GM13977 (cell line): ENCODE data around the gene ERICH6B.

Experiments used
- DNase-seq: peaks from one replicate; pipeline ENCODE4 v3.0.0; 2012; ENCODE audit warnings: low spot score
- CTCF ChIP-seq: IDR thresholded peaks from 2 replicates; pipeline ENCODE4 v1.5.1; 2012; ENCODE audit warnings: mild to moderate bottlenecking, control low read depth; ENCODE audit not compliant: insufficient read depth; ENCODE audit errors: extremely low read depth, missing control alignments
- in situ Hi-C: fragments of 300-500 bp; cut with MboI; formaldehyde crosslinking; loops from one replicate; pipeline ENCODE4 v1.12.0; 2022; ENCODE audit warnings: low sequenced_read_pairs, low pct_unique_long_range_greater_than_20kb, mixed read lengths, inconsistent platforms; ENCODE audit not compliant: unreplicated experiment

ERICH6B gene

GRCh38 chr13:45511310-45512097, 104.0 kb downstream of the ERICH6B start:
- TF ChIP-seq CTCF = peak; percentile 68

GRCh38 chr13:45510672-45511071, 104.9 kb downstream of the ERICH6B start:
- in situ Hi-C loops = loop anchor here (25.0 kb wide), 1 partner anchor 202 kb away; the partner anchor contains the start of gene CBY2
- TF ChIP-seq CTCF = no peak
- no peak for DNase-seq

More at GRCh38 chr13:45511310-45512097, 104.0 kb downstream of the ERICH6B start:
- DNase-seq = peak; percentile 65
- in situ Hi-C loops = loop anchor here (25.0 kb wide), 1 partner anchor 201 kb away; the partner anchor contains the start of gene CBY2

GRCh38 chr13:45508776-45509175, 106.8 kb downstream of the ERICH6B start:
- TF ChIP-seq CTCF = no peak
- in situ Hi-C loops = loop anchor here (25.0 kb wide), 1 partner anchor 204 kb away; the partner anchor contains the start of gene CBY2
- DNase-seq = no peak

- in situ Hi-C loops = loop anchor here (25.0 kb wide), 1 partner anchor 205 kb away; the partner anchor contains the start of gene CBY2
- DNase-seq = no peak
- no peak for TF ChIP-seq CTCF
These were observed 108.7 kb downstream of the ERICH6B start for GRCh38 chr13:45506811-45507210.

- TF ChIP-seq CTCF = no peak
- DNase-seq = no peak
- in situ Hi-C loops = loop anchor here (25.0 kb wide), 1 partner anchor 209 kb away; the partner anchor contains the start of gene CBY2
These were observed 111.9 kb downstream of the ERICH6B start for GRCh38 chr13:45503658-45504057.

- DNase-seq = no peak
- in situ Hi-C loops = loop anchor here (25.0 kb wide), 1 partner anchor 211 kb away; the partner anchor contains the start of gene CBY2
These were observed 114.4 kb downstream of the ERICH6B start for GRCh38 chr13:45501175-45501526.

More at GRCh38 chr13:45501175-45501526, 114.4 kb downstream of the ERICH6B start:
- no peak for TF ChIP-seq CTCF
